Right cardiac atrium (tissue), 5 donors: ENCODE data around the gene BCL2L1. TPM values are rescaled to one million over a fixed set of nuclear protein-coding genes. Genes with fewer than 3 reads are reported as not detected.

Experiments
- ATAC-seq, 2 donors: fragments of 200-7000 bp; cut with Tn5 transposase; one replicate each; pipeline versions ENCODE4 v1.8.0 to v1.9.1; 2020; ENCODE audit warnings: moderate library complexity in 2 of 2, mild to moderate bottlenecking in 1 of 2
- DNase-seq, 3 donors: peaks; one replicate each; pipeline ENCODE4 v3.0.0-alpha.2; 2020
- H3K27ac ChIP-seq: one replicate; pipeline ENCODE4 v1.5.1; 2013; ENCODE audit warnings: mild to moderate bottlenecking, low read length, control low read depth, moderate library complexity
- H3K27me3 ChIP-seq: one replicate; pipeline ENCODE4 v1.6.1; 2013; ENCODE audit not compliant: control insufficient read depth, insufficient read depth
- H3K4me1 ChIP-seq: one replicate; pipeline ENCODE4 v1.6.1; 2013; ENCODE audit warnings: low read length; ENCODE audit not compliant: control insufficient read depth, insufficient read depth
- H3K4me3 ChIP-seq: one replicate; pipeline ENCODE4 v1.5.1; 2013; ENCODE audit warnings: low read length, control low read depth
- H3K9me3 ChIP-seq: one replicate; pipeline ENCODE4 v1.6.1; 2013; ENCODE audit warnings: low read length; ENCODE audit not compliant: control insufficient read depth
- WGBS: extraction: QIAGEN DNeasy Blood & Tissue Kit; methylation state at CpG from one replicate; pipeline ENCODE4 v1.1.7; 2013; 5-methylcytosine and 5-hydroxymethylcytosine counted together
- intact Hi-C, 4 donors: fragments of 100-400 bp; cut with DNase I; formaldehyde crosslinking; loops; one replicate each; pipeline versions ENCODE4 v1.11.0 to v1.14.0; 2022 to 2023
- polyA plus RNA-seq: library from polyadenylated mRNA; stranded (reverse); fragments of 200-250 nt; gene quantifications from one replicate; pipeline ENCODE4 v1.2.3, GENCODE V29; 2013
- total RNA-seq, 4 donors: library from RNA; stranded (reverse); fragmentation: NEBNext Ultra II Directional; extraction: Animal tissue kit (Norgen Biotek cat#: 25700); gene quantifications; one replicate each; pipeline ENCODE4 v1.2.1, GENCODE V29; 2021
- donor health status: healthy with polysubstance abuse.
- donor health status: DM: no; HTN: yes; CAD: no.
- donor health status: DM: no; HTN: no; CAD: no.
- donor health status: DM: no; HTN: yes; CAD: no; lungs with severe emphysema.
- donor health status: DM: yes; HTN: yes; CAD: no.

Gene BCL2L1
- total and polyA plus RNA-seq, 5 donors, result 39.9 to 56.9 (median 46.0) TPM

DNA sequence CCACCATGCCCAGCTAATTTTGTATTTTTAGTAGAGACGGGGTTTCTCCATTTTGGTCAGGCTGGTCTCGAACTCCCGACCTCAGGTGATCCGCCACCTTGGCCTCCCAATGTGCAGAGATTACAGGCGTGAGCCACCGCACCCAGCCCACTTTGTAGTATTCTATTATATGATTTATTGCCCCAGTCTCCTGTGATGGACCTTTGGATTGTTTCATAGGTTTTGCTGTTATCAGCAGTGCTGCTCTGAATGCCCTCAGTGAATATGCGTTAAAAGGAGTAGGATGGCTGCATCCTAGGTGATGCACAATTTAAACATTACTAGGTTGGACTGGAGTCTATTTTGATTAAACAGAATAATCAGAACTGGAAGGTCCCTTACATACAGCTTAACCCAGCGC, 107.3 kb downstream of the BCL2L1 start:
- ATAC-seq, result no peak
- DNase-seq, result peak in 2 of 3 donors; percentile 19 to 21
- Histone ChIP-seq H3K27me3 (no peaks in the 10 kb centered on the region), H3K4me1 (no peaks in the 10 kb centered on the region), H3K9me3 (no peaks in the 10 kb centered on the region), H3K4me3 (no peak overlapping the region), H3K27ac (no peak overlapping the region)
- intact Hi-C loops, result no loop called here
- 94% methylated on average over 8 of the region's 8 CpGs for WGBS

Other genes with a start within 250 kb of the BCL2L1 start
- not detected for gene DEFB124, start 247.7 kb downstream of the BCL2L1 start, total RNA-seq
- not detected for gene DEFB124, start 247.7 kb downstream of the BCL2L1 start, polyA plus RNA-seq
- gene REM1, start 247.6 kb downstream of the BCL2L1 start, total RNA-seq, result 1 to 10 TPM; 1.6 to 2.9 (median 2.5) TPM
- gene REM1, start 247.6 kb downstream of the BCL2L1 start, polyA plus RNA-seq, result 2.9 TPM
- gene HM13, start 208.4 kb downstream of the BCL2L1 start, total RNA-seq, result 10 to 100 TPM; 40.0 to 80.2 (median 62.1) TPM
- 47.8 TPM for gene HM13, start 208.4 kb downstream of the BCL2L1 start, polyA plus RNA-seq
- gene ID1, start 117.6 kb downstream of the BCL2L1 start, total RNA-seq, result 100 to 1,000 TPM; 122 to 188 (median 134) TPM
- 273 TPM for gene ID1, start 117.6 kb downstream of the BCL2L1 start, polyA plus RNA-seq
- 10 to 100 TPM in 1 of 4 donors, 1 to 10 TPM in 3; 3.1 to 13.2 (median 9.0) TPM for gene COX4I2, start 85.0 kb downstream of the BCL2L1 start, total RNA-seq
- 29.5 TPM for gene COX4I2, start 85.0 kb downstream of the BCL2L1 start, polyA plus RNA-seq
- gene TPX2, start 16.4 kb upstream of the BCL2L1 start, total RNA-seq, result 1 to 10 TPM in 2 of 4 donors, under 1 TPM in 2; 0.67 to 2.5 (median 1.5) TPM
- gene TPX2, start 16.4 kb upstream of the BCL2L1 start, polyA plus RNA-seq, result 0.41 TPM
- 1 to 10 TPM in 1 of 4 donors, under 1 TPM in 3; 0.51 to 2.0 (median 0.83) TPM for gene MYLK2, start 96.5 kb upstream of the BCL2L1 start, total RNA-seq
- gene MYLK2, start 96.5 kb upstream of the BCL2L1 start, polyA plus RNA-seq, result 0.54 TPM
- 1 to 10 TPM; 2.0 to 4.3 (median 3.5) TPM for gene FOXS1, start 122.7 kb upstream of the BCL2L1 start, total RNA-seq
- 3.0 TPM for gene FOXS1, start 122.7 kb upstream of the BCL2L1 start, polyA plus RNA-seq
- gene DUSP15, start 147.7 kb upstream of the BCL2L1 start, total RNA-seq, result 1 to 10 TPM; 6.6 to 8.3 (median 7.1) TPM
- gene DUSP15, start 147.7 kb upstream of the BCL2L1 start, polyA plus RNA-seq, result 11.0 TPM
- gene TTLL9, start 147.8 kb upstream of the BCL2L1 start, total RNA-seq, result under 1 TPM in 2 of 4 donors, not detected in 2; 0.15 to 0.19 TPM
- gene TTLL9, start 147.8 kb upstream of the BCL2L1 start, polyA plus RNA-seq, result 0.14 TPM
- gene PDRG1, start 229.2 kb upstream of the BCL2L1 start, total RNA-seq, result 1 to 10 TPM; 7.4 to 8.8 (median 8.6) TPM
- 11.9 TPM for gene PDRG1, start 229.2 kb upstream of the BCL2L1 start, polyA plus RNA-seq
- gene XKR7, start 245.3 kb upstream of the BCL2L1 start, total RNA-seq, result not detected
- under 0.01 TPM for gene XKR7, start 245.3 kb upstream of the BCL2L1 start, polyA plus RNA-seq